Mesendoderm (in vitro differentiated cells): ENCODE data around the gene SMYD4.
"Not testable (repeated sequence)": the region's sequence is repeated elsewhere in the genome, so short reads cannot be mapped to it uniquely, and the experiment has no call there.

ENCODE experiments used
- DNase-seq: peaks from one replicate; pipeline ENCODE4 v3.0.0; 2013
- H2AK5ac ChIP-seq: 2 replicates; pipeline ENCODE4 v1.6.1; 2013; ENCODE audit warnings: low read length, inconsistent platforms
- H2BK120ac ChIP-seq: 2 replicates; pipeline ENCODE4 v1.6.1; 2013; ENCODE audit warnings: low read depth, mild to moderate bottlenecking, low read length, moderate library complexity, mixed read lengths
- H2BK15ac ChIP-seq: replicated peaks from 2 replicates; pipeline ENCODE4 v1.6.1; 2013; ENCODE audit warnings: low read depth, mild to moderate bottlenecking, moderate library complexity
- H2BK5ac ChIP-seq: 2 replicates; pipeline ENCODE4 v1.6.1; 2013; ENCODE audit warnings: low read length, inconsistent platforms
- H3K18ac ChIP-seq: 2 replicates; pipeline ENCODE4 v1.6.1; 2013; ENCODE audit warnings: mild to moderate bottlenecking, low read length, mixed read lengths
- H3K23ac ChIP-seq: one replicate; pipeline ENCODE4 v1.6.1; 2013; ENCODE audit warnings: low read length
- H3K27ac ChIP-seq: 2 replicates; pipeline ENCODE4 v1.5.1; 2013; ENCODE audit warnings: low read depth, mild to moderate bottlenecking, inconsistent platforms, low read length, moderate library complexity
- H3K27me3 ChIP-seq: 2 replicates; pipeline ENCODE4 v1.6.1; 2013; ENCODE audit warnings: low read length, control low read depth, mild to moderate bottlenecking, inconsistent platforms; ENCODE audit not compliant: insufficient read depth, poor library complexity
- H3K36me3 ChIP-seq: 2 replicates; pipeline ENCODE4 v1.6.1; 2013; ENCODE audit warnings: low read length, inconsistent platforms; ENCODE audit not compliant: control insufficient read depth, insufficient read depth
- H3K4ac ChIP-seq: one replicate; pipeline ENCODE4 v1.6.1; 2013; ENCODE audit warnings: low read depth, mild to moderate bottlenecking, low read length, moderate library complexity
- H3K4me1 ChIP-seq: 2 replicates; pipeline ENCODE4 v1.6.1; 2013; ENCODE audit warnings: low read depth, low read length, inconsistent platforms; ENCODE audit not compliant: control insufficient read depth
- H3K4me2 ChIP-seq: 2 replicates; pipeline ENCODE4 v1.6.1; 2013; ENCODE audit warnings: low read length
- H3K4me3 ChIP-seq: 2 replicates; pipeline ENCODE4 v1.5.1; 2013; ENCODE audit warnings: mild to moderate bottlenecking, low read length
- H3K56ac ChIP-seq: one replicate; pipeline ENCODE4 v1.6.1; 2013; ENCODE audit warnings: low read length
- H3K79me1 ChIP-seq: 2 replicates; pipeline ENCODE4 v1.6.1; 2013; ENCODE audit warnings: low read length, inconsistent platforms
- H3K79me2 ChIP-seq: 2 replicates; pipeline ENCODE4 v1.6.1; 2013; ENCODE audit warnings: mild to moderate bottlenecking, low read length; ENCODE audit not compliant: control insufficient read depth, insufficient read depth
- H3K9ac ChIP-seq: 2 replicates; pipeline ENCODE4 v1.6.1; 2013; ENCODE audit warnings: low read length, inconsistent platforms
- H4K5ac ChIP-seq: one replicate; pipeline ENCODE4 v1.6.1; 2013; ENCODE audit warnings: low read length
- H4K8ac ChIP-seq: one replicate; pipeline ENCODE4 v1.6.1; 2013; ENCODE audit warnings: low read depth, mild to moderate bottlenecking, control low read depth, low read length, moderate library complexity
- WGBS: extraction: QIAGEN DNeasy Blood & Tissue Kit; methylation state at CpG from one replicate; pipeline ENCODE4 v1.1.7; 2013; ENCODE audit warnings: low lambda C conversion rate, missing lambda C conversion rate; ENCODE audit not compliant: insufficient coverage; ENCODE audit errors: extremely low coverage; 5-methylcytosine and 5-hydroxymethylcytosine counted together

The SMYD4 gene

DNA sequence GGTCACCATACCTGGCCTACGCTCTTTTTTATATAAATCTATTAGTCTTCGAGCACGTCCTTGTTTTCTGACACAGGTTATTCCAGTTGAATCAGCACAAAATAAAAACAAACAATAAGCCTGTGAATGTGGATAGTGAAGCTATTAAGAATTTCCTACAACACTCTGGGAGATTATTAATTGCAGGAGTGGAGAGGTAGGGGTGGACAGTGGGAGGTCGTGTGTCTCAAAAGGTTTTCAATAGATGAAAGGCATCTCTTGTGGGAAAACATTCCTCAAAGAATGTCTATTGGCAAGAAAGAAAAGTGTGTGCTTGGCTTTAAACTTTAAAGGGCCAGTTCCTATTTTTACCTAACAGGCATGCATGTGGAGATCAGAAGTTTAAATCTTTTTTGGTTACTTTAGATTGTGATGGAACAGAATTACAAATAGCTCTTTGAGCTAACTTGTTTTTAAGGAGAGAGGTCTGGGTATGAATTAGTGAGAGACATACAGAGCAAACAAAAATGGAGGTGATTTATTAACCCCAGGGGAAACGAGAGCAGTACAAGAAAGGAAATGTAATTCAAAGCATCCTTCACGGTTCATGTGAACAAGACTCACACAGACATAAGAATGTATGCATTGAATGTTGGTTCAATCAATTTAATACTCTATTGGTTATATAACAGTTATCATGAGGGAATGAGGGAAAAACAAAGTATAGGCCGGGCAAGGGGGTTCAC lies 9.0 kb downstream of the SMYD4 start:
- H3K4me1 ChIP-seq: no peaks in the 10 kb centered on the region
- H3K18ac ChIP-seq: no peak overlapping the region
- DNase-seq: no peak
- H2BK120ac ChIP-seq: no peak overlapping the region
- H3K23ac ChIP-seq: no peak overlapping the region
- H3K4me2 ChIP-seq: no peak overlapping the region
- no peak overlapping the region for H3K9ac ChIP-seq
- no peak overlapping the region for H3K4me3 ChIP-seq
- no CpG with 5 or more reads among the region's 7 CpGs for WGBS
- no peaks in the 10 kb centered on the region for H3K36me3 ChIP-seq
- no peak overlapping the region for H3K56ac ChIP-seq
- no peaks in the 10 kb centered on the region for H3K79me1 ChIP-seq
- H4K5ac ChIP-seq: no peak overlapping the region
- no peaks in the 10 kb centered on the region for H3K27me3 ChIP-seq
- H2BK15ac ChIP-seq: no peak overlapping the region
- H3K4ac ChIP-seq: no peak overlapping the region
- H2BK5ac ChIP-seq: no peak overlapping the region
- H2AK5ac ChIP-seq: no peak overlapping the region
- no peak overlapping the region for H3K27ac ChIP-seq
- H3K79me2 ChIP-seq: no peaks in the 10 kb centered on the region
- H4K8ac ChIP-seq: no peak overlapping the region

DNA sequence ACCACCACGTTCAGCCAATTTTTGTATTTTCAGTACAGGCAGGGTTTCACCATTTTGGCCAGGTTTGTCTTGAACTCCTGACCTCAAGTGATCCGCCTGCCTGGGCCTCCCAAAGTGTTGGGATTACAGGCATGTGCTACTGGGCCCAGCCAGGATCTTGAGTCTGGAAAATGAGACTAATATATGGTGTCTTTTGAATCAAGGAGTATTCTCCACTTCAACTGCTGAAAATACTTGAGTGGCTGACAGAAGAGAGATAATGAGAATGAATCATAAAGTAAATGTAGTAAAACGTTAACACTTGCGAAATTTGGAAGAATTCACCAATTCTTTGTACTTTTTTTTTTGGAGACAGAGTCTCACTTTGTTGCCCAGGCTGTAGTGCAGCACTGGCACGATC lies 16.6 kb downstream of the SMYD4 start:
- no peaks in the 10 kb centered on the region for H3K79me1 ChIP-seq
- H3K27ac ChIP-seq: no peak overlapping the region
- no peaks in the 10 kb centered on the region for H3K27me3 ChIP-seq
- H3K4me2 ChIP-seq: no peak overlapping the region
- no peak overlapping the region for H3K4ac ChIP-seq
- no peak overlapping the region for H3K23ac ChIP-seq
- H2AK5ac ChIP-seq: no peak overlapping the region
- H4K5ac ChIP-seq: no peak overlapping the region
- H3K79me2 ChIP-seq: no peaks in the 10 kb centered on the region
- no CpG with 5 or more reads among the region's 5 CpGs for WGBS
- DNase-seq: no peak
- no peaks in the 10 kb centered on the region for H3K36me3 ChIP-seq
- H2BK15ac ChIP-seq: no peak overlapping the region
- no peak overlapping the region for H3K4me3 ChIP-seq
- no peak overlapping the region for H3K9ac ChIP-seq
- H2BK120ac ChIP-seq: no peak overlapping the region
- no peaks in the 10 kb centered on the region for H3K4me1 ChIP-seq
- H4K8ac ChIP-seq: no peak overlapping the region
- H2BK5ac ChIP-seq: no peak overlapping the region
- no peak overlapping the region for H3K18ac ChIP-seq
- H3K56ac ChIP-seq: no peak overlapping the region

DNA sequence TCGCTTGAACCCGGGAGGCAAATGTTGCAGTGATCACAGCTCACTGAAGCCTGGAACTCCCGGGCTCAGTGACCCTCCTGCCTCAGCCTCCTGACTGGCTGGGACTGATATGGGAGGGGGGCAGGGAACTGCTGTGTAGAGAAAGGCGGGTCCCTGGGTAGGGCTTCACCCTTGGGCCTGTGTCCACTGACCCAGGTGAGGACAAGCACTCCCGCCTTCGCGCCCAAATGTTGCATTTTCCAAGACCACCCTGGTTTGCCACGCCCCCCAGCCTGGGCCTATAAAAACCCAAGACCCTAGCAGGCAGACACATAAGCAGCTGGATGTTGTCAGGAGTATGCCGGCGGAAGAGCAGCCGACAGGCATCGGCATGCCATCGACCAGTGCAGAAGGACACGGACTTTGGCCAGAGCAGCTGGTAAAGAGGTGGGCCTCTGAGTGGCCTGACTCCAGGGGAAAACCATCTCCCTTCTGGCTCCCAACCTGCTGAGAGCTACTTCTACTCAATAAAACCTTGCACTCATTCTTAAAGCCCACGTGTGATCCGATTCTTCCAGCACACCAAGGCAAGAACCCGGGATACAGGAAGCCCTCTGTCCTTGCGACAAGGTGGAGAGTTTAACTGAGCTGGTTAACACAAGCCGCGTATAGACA lies 19.1 kb downstream of the SMYD4 start:
- Histone ChIP-seq H2AK5ac (no peak overlapping the region), H2BK5ac (no peak overlapping the region), H3K18ac (no peak overlapping the region), H3K27ac (no peak overlapping the region), H2BK120ac (no peak overlapping the region), H4K8ac (no peak overlapping the region), H3K79me2 (no peaks in the 10 kb centered on the region), H3K4me3 (no peak overlapping the region), H3K9ac (no peak overlapping the region), H3K56ac (no peak overlapping the region), H3K4me2 (no peak overlapping the region), H2BK15ac (no peak overlapping the region), H3K36me3 (peaks cover 1% of the 10 kb centered on the region), H3K79me1 (peaks cover 1% of the 10 kb centered on the region), H3K23ac (no peak overlapping the region), H3K4ac (no peak overlapping the region), H4K5ac (no peak overlapping the region), H3K27me3 (no peaks in the 10 kb centered on the region), H3K4me1 (no peaks in the 10 kb centered on the region)
- WGBS: no CpG with 5 or more reads among the region's 20 CpGs
- no peak for DNase-seq

DNA sequence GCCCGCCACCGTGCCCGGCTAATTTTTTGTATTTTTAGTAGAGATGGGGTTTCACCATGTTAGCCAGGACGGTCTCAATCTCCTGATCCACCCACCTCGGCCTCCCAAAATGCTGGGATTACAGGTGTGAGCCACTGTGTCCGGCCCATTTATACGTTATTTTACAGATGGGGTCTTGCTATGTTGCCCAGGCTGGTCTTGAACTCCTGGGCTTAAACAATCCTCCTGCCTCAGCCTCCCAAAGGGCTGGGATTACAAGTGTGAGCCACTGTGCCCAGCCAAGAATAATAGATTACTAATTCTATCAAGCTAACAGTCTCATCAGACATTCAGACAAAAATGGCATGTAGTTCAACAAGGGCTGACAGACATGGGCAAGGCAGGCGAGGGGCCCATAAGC lies 19.9 kb downstream of the SMYD4 start:
- not testable (repeated sequence) for H3K27me3 ChIP-seq, H4K5ac ChIP-seq, H3K4me1 ChIP-seq, H3K4me3 ChIP-seq, H3K18ac ChIP-seq, H2BK15ac ChIP-seq, H3K56ac ChIP-seq, H2BK120ac ChIP-seq, H4K8ac ChIP-seq, H3K36me3 ChIP-seq, H3K9ac ChIP-seq, H2AK5ac ChIP-seq, H3K79me2 ChIP-seq, H3K4ac ChIP-seq, H3K23ac ChIP-seq, H3K4me2 ChIP-seq, H3K27ac ChIP-seq, DNase-seq, H3K79me1 ChIP-seq, H2BK5ac ChIP-seq
- no CpG with 5 or more reads among the region's 8 CpGs for WGBS

DNA sequence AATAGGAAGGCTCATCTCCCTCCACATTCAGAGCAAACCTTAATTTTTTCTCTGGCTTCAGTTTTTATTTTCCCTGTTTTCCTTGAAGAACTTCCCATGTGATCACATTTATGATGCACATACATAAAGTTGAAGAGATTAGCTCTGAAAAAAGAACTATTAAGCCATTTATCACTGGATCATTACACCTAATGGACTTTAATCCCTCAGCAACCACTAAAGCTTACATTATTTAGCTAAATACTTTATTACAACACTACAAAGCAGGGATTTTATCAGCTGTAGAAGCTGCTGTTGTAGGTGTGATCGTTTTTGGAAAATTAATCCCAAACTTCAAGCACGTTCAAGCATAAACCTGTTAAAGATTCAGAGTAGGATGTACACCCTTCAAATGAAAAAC lies 21.1 kb downstream of the SMYD4 start:
- no peak for DNase-seq
- Histone ChIP-seq H3K79me1 (peaks cover 1% of the 10 kb centered on the region), H2BK120ac (no peak overlapping the region), H4K8ac (no peak overlapping the region), H3K23ac (no peak overlapping the region), H3K56ac (no peak overlapping the region), H4K5ac (no peak overlapping the region), H2BK5ac (no peak overlapping the region), H3K4me3 (no peak overlapping the region), H3K18ac (no peak overlapping the region), H2BK15ac (no peak overlapping the region), H3K27me3 (no peaks in the 10 kb centered on the region), H2AK5ac (no peak overlapping the region), H3K79me2 (no peaks in the 10 kb centered on the region), H3K27ac (no peak overlapping the region), H3K9ac (no peak overlapping the region), H3K4me1 (no peaks in the 10 kb centered on the region), H3K4me2 (no peak overlapping the region), H3K36me3 (peaks cover 1% of the 10 kb centered on the region), H3K4ac (no peak overlapping the region)
- WGBS: no CpG with 5 or more reads among the region's 2 CpGs

DNA sequence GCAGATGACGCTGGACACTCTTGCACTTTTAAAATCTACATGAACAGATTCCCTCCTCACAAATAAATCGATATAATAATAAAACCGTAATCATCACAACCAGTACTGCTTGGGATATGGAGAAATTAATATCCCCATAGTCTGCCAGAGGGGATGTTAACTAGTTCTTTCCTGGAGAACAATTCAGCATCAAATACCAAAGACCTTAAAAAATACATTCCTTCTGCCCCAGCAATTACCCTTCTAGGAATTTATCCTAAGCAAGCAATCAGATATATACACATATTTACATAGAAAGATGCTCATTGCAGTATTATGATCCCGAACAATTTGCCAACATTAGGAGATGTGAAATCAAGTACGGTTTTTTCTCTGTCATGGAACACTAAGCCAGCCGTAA lies 21.8 kb downstream of the SMYD4 start:
- Histone ChIP-seq H2BK5ac (no peak overlapping the region), H4K5ac (no peak overlapping the region), H2BK120ac (no peak overlapping the region), H3K56ac (no peak overlapping the region), H3K4me2 (no peak overlapping the region), H3K27me3 (no peaks in the 10 kb centered on the region), H3K36me3 (peaks cover 4% of the 10 kb centered on the region), H3K9ac (no peak overlapping the region), H3K4me1 (no peaks in the 10 kb centered on the region), H3K18ac (no peak overlapping the region), H3K27ac (no peak overlapping the region), H3K79me2 (no peaks in the 10 kb centered on the region), H2AK5ac (no peak overlapping the region), H3K4ac (no peak overlapping the region), H3K4me3 (no peak overlapping the region), H2BK15ac (no peak overlapping the region), H4K8ac (no peak overlapping the region), H3K79me1 (peaks cover 1% of the 10 kb centered on the region), H3K23ac (no peak overlapping the region)
- WGBS: no CpG with 5 or more reads among the region's 6 CpGs
- DNase-seq: no peak
